Esophagus (tissue), 2 donors: ENCODE data around the gene THBS4. TPM values are rescaled to one million over a fixed set of nuclear protein-coding genes. Genes with fewer than 3 reads are reported as not detected.

Source experiments
- H3K27ac ChIP-seq, 2 donors: one replicate each; pipeline ENCODE4 v1.5.1; 2013; ENCODE audit warnings: low read depth in 2 of 2, mild to moderate bottlenecking in 2 of 2, inconsistent platforms in 1 of 2, low read length in 1 of 2, moderate library complexity in 1 of 2
- H3K27me3 ChIP-seq, 2 donors: one replicate each; pipeline ENCODE4 v1.6.1; 2013; ENCODE audit warnings: low read length in 2 of 2, control low read depth in 1 of 2, mild to moderate bottlenecking in 1 of 2; ENCODE audit not compliant: insufficient read depth in 2 of 2, control insufficient read depth in 1 of 2
- H3K36me3 ChIP-seq, 2 donors: one replicate each; pipeline ENCODE4 v1.6.1; 2013; ENCODE audit warnings: low read length in 1 of 2; ENCODE audit not compliant: control insufficient read depth in 2 of 2, insufficient read depth in 2 of 2
- H3K4me1 ChIP-seq, 2 donors: one replicate each; pipeline ENCODE4 v1.6.1; 2013; ENCODE audit warnings: low read length in 1 of 2; ENCODE audit not compliant: control insufficient read depth in 2 of 2, insufficient read depth in 2 of 2
- H3K4me3 ChIP-seq, 2 donors: one replicate each; pipeline ENCODE4 v1.5.1; 2013; ENCODE audit warnings: low read length in 2 of 2, mild to moderate bottlenecking in 2 of 2, low read depth in 1 of 2, moderate library complexity in 1 of 2
- H3K9me3 ChIP-seq, 2 donors: one replicate each; pipeline ENCODE4 v1.6.1; 2013; ENCODE audit warnings: mild to moderate bottlenecking in 2 of 2, low read depth in 1 of 2, low read length in 1 of 2, moderate library complexity in 1 of 2; ENCODE audit not compliant: control insufficient read depth in 2 of 2, insufficient read depth in 1 of 2
- WGBS, 2 donors: extraction: QIAGEN DNeasy Blood & Tissue Kit; methylation state at CpG; one replicate each; pipeline ENCODE4 v1.1.7; 2013; 5-methylcytosine and 5-hydroxymethylcytosine counted together
- polyA plus RNA-seq, 2 donors: library from polyadenylated mRNA; stranded (reverse); fragments of 200-250 nt; gene quantifications; one replicate each; pipeline ENCODE4 v1.2.3, GENCODE V29; 2013
- donor health status: healthy with polysubstance abuse.
- donor health status: Bipolar disorder and iron deficiency.

The THBS4 gene
- polyA plus RNA-seq, 2 donors, result 0.71 to 1.0 TPM

- Histone ChIP-seq H3K27ac (no peak overlapping the region), H3K9me3 (no peaks in the 10 kb centered on the region), H3K4me1 (no peaks in the 10 kb centered on the region), H3K36me3 (no peaks in the 10 kb centered on the region), H3K4me3 (no peak overlapping the region), H3K27me3 (no peaks in the 10 kb centered on the region)
- 82 to 86% methylated on average over 10 of the region's 10 CpGs for WGBS, 2 donors
Observed at GRCh38 chr5:80070338-80071056, 35.3 kb downstream of the THBS4 start.

GRCh38 chr5:80071510-80072021 lies 36.4 kb downstream of the THBS4 start:
- WGBS, 2 donors, result 89 to 91% methylated on average over 2 of the region's 2 CpGs
- H3K9me3 ChIP-seq, result no peaks in the 10 kb centered on the region
- H3K4me1 ChIP-seq, result no peaks in the 10 kb centered on the region
- no peak overlapping the region for H3K4me3 ChIP-seq
- no peaks in the 10 kb centered on the region for H3K27me3 ChIP-seq
- no peak overlapping the region for H3K27ac ChIP-seq
- H3K36me3 ChIP-seq, result no peaks in the 10 kb centered on the region

- Histone ChIP-seq H3K4me3 (no peak overlapping the region), H3K27ac (no peak overlapping the region), H3K4me1 (no peaks in the 10 kb centered on the region), H3K36me3 (no peaks in the 10 kb centered on the region), H3K9me3 (no peaks in the 10 kb centered on the region), H3K27me3 (no peaks in the 10 kb centered on the region)
- 86 to 88% methylated on average over 10 of the region's 10 CpGs for WGBS, 2 donors
Observed at GRCh38 chr5:80072103-80073073, 37.2 kb downstream of the THBS4 start.

GRCh38 chr5:80076131-80077050 lies 41.2 kb downstream of the THBS4 start:
- Histone ChIP-seq H3K9me3 (no peaks in the 10 kb centered on the region), H3K27me3 (no peaks in the 10 kb centered on the region), H3K4me1 (no peaks in the 10 kb centered on the region), H3K36me3 (no peaks in the 10 kb centered on the region), H3K4me3 (no peak overlapping the region), H3K27ac (no peak overlapping the region)
- 92 to 94% methylated on average over 10 of the region's 10 CpGs for WGBS, 2 donors

- no peak overlapping the region for H3K27ac ChIP-seq
- 83 to 86% methylated on average over 3 of the region's 3 CpGs for WGBS, 2 donors
- no peak overlapping the region for H3K4me3 ChIP-seq
Observed at GRCh38 chr5:80077051-80077714, 42.0 kb downstream of the THBS4 start.

GRCh38 chr5:80078921-80079320 lies 43.8 kb downstream of the THBS4 start:
- Histone ChIP-seq H3K9me3 (no peaks in the 10 kb centered on the region), H3K27me3 (no peaks in the 10 kb centered on the region), H3K36me3 (no peaks in the 10 kb centered on the region), H3K4me3 (no peak overlapping the region), H3K4me1 (no peaks in the 10 kb centered on the region), H3K27ac (no peak overlapping the region)
- WGBS, 2 donors, result 90% methylated on average over 4 of the region's 4 CpGs

More at GRCh38 chr5:80077051-80077714, 42.0 kb downstream of the THBS4 start:
- no peaks in the 10 kb centered on the region for H3K9me3 ChIP-seq
- H3K27me3 ChIP-seq, result no peaks in the 10 kb centered on the region
- no peaks in the 10 kb centered on the region for H3K4me1 ChIP-seq
- H3K36me3 ChIP-seq, result no peaks in the 10 kb centered on the region

- no peaks in the 10 kb centered on the region for H3K36me3 ChIP-seq
- no peaks in the 10 kb centered on the region for H3K9me3 ChIP-seq
- no peak overlapping the region for H3K27ac ChIP-seq
- no peak overlapping the region for H3K4me3 ChIP-seq
- WGBS, 2 donors, result 92 to 93% methylated on average over 15 of the region's 15 CpGs
- no peaks in the 10 kb centered on the region for H3K4me1 ChIP-seq
- no peaks in the 10 kb centered on the region for H3K27me3 ChIP-seq
Observed at GRCh38 chr5:80082281-80082680, 47.1 kb downstream of the THBS4 start.

- Histone ChIP-seq H3K9me3 (no peaks in the 10 kb centered on the region), H3K27ac (peak overlapping the region in 1 of 2 donors; percentile 29), H3K27me3 (no peaks in the 10 kb centered on the region), H3K36me3 (no peaks in the 10 kb centered on the region), H3K4me3 (peak overlapping the region; percentile 18 to 33), H3K4me1 (no peaks in the 10 kb centered on the region)
- WGBS, 2 donors, result 3 to 6% methylated on average over 16 of the region's 16 CpGs
Observed at GRCh38 chr5:80082731-80083100, 47.6 kb downstream of the THBS4 start.
